Body of pancreas (tissue), 4 donors: Measurements from ENCODE around the gene GRIK3. TPM values are rescaled to one million over a fixed set of nuclear protein-coding genes. Genes with fewer than 3 reads are reported as not detected.
A peak's percentile ranks its signal among the peaks of the same experiment; 100 is the strongest.

ENCODE experiments used
- ATAC-seq: fragments of 150-250 bp; one replicate; pipeline ENCODE4 v1.9.1; 2016
- DNase-seq, 4 donors: peaks; one replicate each; pipeline ENCODE4 v3.0.0-alpha.2; 2019
- H3K27ac ChIP-seq, 4 donors: fragments of 200-600 bp; sonication (generic); 1 replicate in 3 of 4; 2 replicates in 1 of 4; pipeline versions ENCODE4 v1.5.1 to v1.6.1; 2016 to 2019; ENCODE audit warnings: mild to moderate bottlenecking in 1 of 4, mixed read lengths in 1 of 4, moderate library complexity in 1 of 4
- H3K27me3 ChIP-seq, 2 donors: fragments of 200-600 bp; sonication (generic); one replicate each; pipeline ENCODE4 v1.6.0; 2016; ENCODE audit warnings: mild to moderate bottlenecking in 1 of 2
- H3K36me3 ChIP-seq, 2 donors: fragments of 200-600 bp; sonication (generic); replicated peaks in 1 of 2; 2 replicates each; pipeline ENCODE4 v1.5.1; 2016; ENCODE audit warnings: low read depth in 2 of 2; ENCODE audit not compliant: insufficient read depth in 1 of 2
- H3K4me1 ChIP-seq: fragments of 200-600 bp; sonication (generic); one replicate; pipeline ENCODE4 v1.6.0; 2016
- H3K4me3 ChIP-seq, 2 donors: fragments of 200-600 bp; sonication (generic); 1 replicate in 1 of 2; 2 replicates in 1 of 2; pipeline ENCODE4 v1.5.1; 2016 to 2019
- H3K9me3 ChIP-seq, 3 donors: fragments of 200-600 bp; sonication (generic); 1 replicate in 2 of 3; 2 replicates in 1 of 3; pipeline ENCODE4 v1.5.1; 2016
- POLR2A ChIP-seq, 3 donors: fragments of 450-650 bp; IDR thresholded peaks; one replicate each; pipeline ENCODE4 v1.6.1; 2016; ENCODE audit warnings: antibody characterized with exemption in 3 of 3, mild to moderate bottlenecking in 2 of 3
- WGBS, 2 donors: methylation state at CpG; one replicate each; pipeline ENCODE4 v1.1.5; 2017; 5-methylcytosine and 5-hydroxymethylcytosine counted together
- intact Hi-C: fragments of 100-400 bp; cut with DNase I; formaldehyde crosslinking; loops from one replicate; pipeline ENCODE4 v1.15.1; 2023
- total RNA-seq, 2 donors: library from RNA; depleted of rRNA; stranded (reverse); fragments of >200 nt; gene quantifications; one replicate each; pipeline ENCODE4 v1.1.0, GENCODE V29; 2016
- TF ChIP-seq, protein P1 (sequence below), 7 experiments: fragments of 450-650 bp in 4 of 7; fragments of 200-600 bp in 3 of 7; sonication (generic) in 3 of 7; IDR thresholded peaks; one replicate each; pipeline ENCODE4 v1.5.1; 2016 to 2019; ENCODE audit warnings: antibody characterized with exemption in 7 of 7

GRIK3 gene
- total RNA-seq, 2 donors from 2014 or later = under 0.01 to 0.99 TPM

GRCh38 chr1:36922593-36923426 lies 111.5 kb downstream of the GRIK3 start:
- H3K9me3 ChIP-seq = no peaks in the 10 kb centered on the region
- H3K4me1 ChIP-seq = peaks cover 13% of the 10 kb centered on the region
- no peak overlapping the region for H3K27ac ChIP-seq
- H3K36me3 ChIP-seq = no peaks in the 10 kb centered on the region
- TF ChIP-seq, protein P1, sequence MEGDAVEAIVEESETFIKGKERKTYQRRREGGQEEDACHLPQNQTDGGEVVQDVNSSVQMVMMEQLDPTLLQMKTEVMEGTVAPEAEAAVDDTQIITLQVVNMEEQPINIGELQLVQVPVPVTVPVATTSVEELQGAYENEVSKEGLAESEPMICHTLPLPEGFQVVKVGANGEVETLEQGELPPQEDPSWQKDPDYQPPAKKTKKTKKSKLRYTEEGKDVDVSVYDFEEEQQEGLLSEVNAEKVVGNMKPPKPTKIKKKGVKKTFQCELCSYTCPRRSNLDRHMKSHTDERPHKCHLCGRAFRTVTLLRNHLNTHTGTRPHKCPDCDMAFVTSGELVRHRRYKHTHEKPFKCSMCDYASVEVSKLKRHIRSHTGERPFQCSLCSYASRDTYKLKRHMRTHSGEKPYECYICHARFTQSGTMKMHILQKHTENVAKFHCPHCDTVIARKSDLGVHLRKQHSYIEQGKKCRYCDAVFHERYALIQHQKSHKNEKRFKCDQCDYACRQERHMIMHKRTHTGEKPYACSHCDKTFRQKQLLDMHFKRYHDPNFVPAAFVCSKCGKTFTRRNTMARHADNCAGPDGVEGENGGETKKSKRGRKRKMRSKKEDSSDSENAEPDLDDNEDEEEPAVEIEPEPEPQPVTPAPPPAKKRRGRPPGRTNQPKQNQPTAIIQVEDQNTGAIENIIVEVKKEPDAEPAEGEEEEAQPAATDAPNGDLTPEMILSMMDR (IDR thresholded peaks at IDR 0.05) = no peak
- no peak for TF ChIP-seq POLR2A (IDR thresholded peaks at IDR 0.05)
- DNase-seq (peak in 1 of 4 donors; percentile 9), ATAC-seq (no peak)
- H3K27me3 ChIP-seq = no peaks in the 10 kb centered on the region
- intact Hi-C loops = no loop called here
- 38 to 49% methylated on average over 11 of the region's 11 CpGs for WGBS, 2 donors
- no peak overlapping the region for H3K4me3 ChIP-seq

DNA sequence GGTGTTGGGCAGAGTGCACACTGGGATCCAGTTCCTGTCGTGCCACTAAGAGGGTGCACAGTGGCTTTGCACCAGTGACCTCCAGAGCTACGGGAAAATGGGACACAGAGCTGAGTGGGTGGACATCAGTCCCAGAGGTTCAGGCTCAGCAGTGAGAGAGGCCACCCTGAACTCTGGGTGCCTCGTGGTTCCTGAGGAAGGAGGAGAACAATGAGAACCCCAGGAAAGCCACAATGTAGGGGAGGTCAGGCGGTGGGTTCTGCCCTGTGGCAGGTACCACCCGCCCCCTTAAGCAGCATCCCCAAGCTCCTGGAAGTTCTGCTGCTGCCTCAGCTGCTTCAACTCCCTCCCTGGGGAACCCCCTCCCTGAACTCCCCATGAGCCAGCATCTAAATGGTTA lies 112.2 kb downstream of the GRIK3 start:
- Histone ChIP-seq H3K27ac (no peak overlapping the region), H3K36me3 (no peaks in the 10 kb centered on the region), H3K4me1 (peaks cover 13% of the 10 kb centered on the region), H3K9me3 (no peaks in the 10 kb centered on the region), H3K27me3 (no peaks in the 10 kb centered on the region), H3K4me3 (no peak overlapping the region)
- intact Hi-C loops = no loop called here
- DNase-seq (no peak), ATAC-seq (no peak)
- no peak for TF ChIP-seq POLR2A (IDR thresholded peaks at IDR 0.05)
- TF ChIP-seq, protein P1 (IDR thresholded peaks at IDR 0.05) = no peak
- 36% methylated on average over 5 of the region's 5 CpGs for WGBS, 2 donors

GRCh38 chr1:36920801-36921405 lies 113.4 kb downstream of the GRIK3 start:
- no peak for ATAC-seq
- no peaks in the 10 kb centered on the region for H3K9me3 ChIP-seq
- H3K4me1 ChIP-seq = peaks cover 13% of the 10 kb centered on the region
- DNase-seq = no peak
- H3K27ac ChIP-seq = no peak overlapping the region
- no peaks in the 10 kb centered on the region for H3K36me3 ChIP-seq
- H3K4me3 ChIP-seq = no peak overlapping the region
- intact Hi-C loops = no loop called here
- H3K27me3 ChIP-seq = no peaks in the 10 kb centered on the region
- 56 to 71% methylated on average over 3 to 6 of the region's 6 CpGs for WGBS, 2 donors
- TF ChIP-seq, protein P1 (IDR thresholded peaks at IDR 0.05) = no peak
- TF ChIP-seq POLR2A (IDR thresholded peaks at IDR 0.05) = no peak

DNA sequence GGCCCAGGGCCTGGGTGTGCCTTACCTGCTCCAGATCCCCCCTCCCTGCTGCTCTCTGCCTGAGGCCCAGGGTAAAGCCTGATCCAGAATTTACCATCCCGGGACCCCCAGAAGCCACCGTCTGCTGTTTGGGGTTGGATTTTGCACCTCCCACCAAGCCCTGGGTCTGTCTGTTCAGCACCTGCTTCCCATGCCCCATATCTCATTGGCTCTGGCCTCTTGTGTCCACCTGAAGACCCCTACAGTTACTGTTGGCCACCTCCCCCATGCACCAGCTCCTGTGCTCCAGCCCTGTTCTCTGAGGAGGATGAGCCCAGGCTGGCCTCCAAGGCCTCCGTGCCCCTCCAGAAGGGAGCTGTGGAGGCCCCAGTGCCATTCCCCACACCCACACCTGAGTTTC lies 113.9 kb downstream of the GRIK3 start:
- intact Hi-C loops = no loop called here
- no peak for TF ChIP-seq POLR2A (IDR thresholded peaks at IDR 0.05)
- TF ChIP-seq, protein P1 (IDR thresholded peaks at IDR 0.05) = no peak
- H3K4me1 ChIP-seq = peaks cover 12% of the 10 kb centered on the region
- WGBS, 2 donors = 50 to 68% methylated on average over 3 of the region's 3 CpGs
- H3K36me3 ChIP-seq = no peaks in the 10 kb centered on the region
- H3K27me3 ChIP-seq = no peaks in the 10 kb centered on the region
- H3K4me3 ChIP-seq = no peak overlapping the region
- DNase-seq = no peak
- ATAC-seq = no peak
- H3K27ac ChIP-seq = no peak overlapping the region
- no peaks in the 10 kb centered on the region for H3K9me3 ChIP-seq
